Measurements from ENCODE around the gene ITIH1. TPM values are rescaled to one million over a fixed set of nuclear protein-coding genes. Genes with fewer than 3 reads are reported as not detected.
A peak's percentile ranks its signal among the peaks of the same experiment; 100 is the strongest.

Gene ITIH1
- total and polyA plus RNA-seq, 5 donors from 2014 or later: not detected

DNA sequence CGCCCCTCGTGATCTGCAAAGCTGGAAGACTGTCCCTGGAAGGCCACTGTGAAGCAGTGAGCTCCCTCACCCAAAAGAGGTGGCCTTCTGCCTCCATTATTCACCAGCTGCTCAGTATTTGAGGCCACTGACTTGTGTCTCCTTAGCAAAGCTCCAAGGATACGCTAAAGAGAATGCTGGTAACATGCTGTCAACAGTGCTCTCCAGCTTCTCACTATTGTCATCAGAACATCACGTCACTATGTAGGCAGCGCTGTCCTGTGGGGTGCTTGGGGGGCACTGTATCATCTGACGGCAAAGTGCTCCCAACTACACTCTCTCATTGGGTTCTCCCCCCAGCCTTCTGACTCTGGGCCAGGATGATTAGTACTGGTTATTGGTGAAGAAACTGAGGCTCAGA lies 38.8 kb downstream of the ITIH1 start:
- Histone ChIP-seq H3K27me3 (ENCODE audit: control insufficient read depth, insufficient read depth, low read length) (no peaks in the 10 kb centered on the region), H3K9me3 (ENCODE audit: control insufficient read depth in 2 of 2, low read length in 2 of 2) (no peaks in the 10 kb centered on the region), H3K4me3 (ENCODE audit: low read depth, low read length) (no peak overlapping the region), H3K27ac (ENCODE audit: insufficient read depth, low read length, poor library complexity, severe bottlenecking) (no peak overlapping the region), H3K36me3 (ENCODE audit: control insufficient read depth, insufficient read depth, low read length) (peaks cover 4% of the 10 kb centered on the region), H3K4me1 (ENCODE audit: control insufficient read depth, insufficient read depth, low read length, poor library complexity, severe bottlenecking) (no peaks in the 10 kb centered on the region)
- Mint-ChIP-seq H3K9me3 (no peaks in the 10 kb centered on the region), H3K4me1 (no peaks in the 10 kb centered on the region), H3K4me3 (no peak overlapping the region), H3K36me3 (peaks cover 2% of the 10 kb centered on the region), H3K27me3 (no peaks in the 10 kb centered on the region), H3K27ac (no peak overlapping the region)
- no peak for ATAC-seq (ENCODE audit: low read depth in 2 of 2)
- DNase-seq: no peak

GRCh38 chr3:52816654-52817053 lies 39.3 kb downstream of the ITIH1 start:
- Mint-ChIP-seq H3K4me1 (no peaks in the 10 kb centered on the region), H3K27ac (no peak overlapping the region), H3K9me3 (no peaks in the 10 kb centered on the region), H3K27me3 (no peaks in the 10 kb centered on the region), H3K4me3 (no peak overlapping the region), H3K36me3 (peaks cover 3% of the 10 kb centered on the region)
- Histone ChIP-seq H3K4me1 (ENCODE audit: control insufficient read depth, insufficient read depth, low read length, poor library complexity, severe bottlenecking) (no peaks in the 10 kb centered on the region), H3K9me3 (ENCODE audit: control insufficient read depth in 2 of 2, low read length in 2 of 2) (no peaks in the 10 kb centered on the region), H3K4me3 (ENCODE audit: low read depth, low read length) (no peak overlapping the region), H3K36me3 (ENCODE audit: control insufficient read depth, insufficient read depth, low read length) (peaks cover 4% of the 10 kb centered on the region), H3K27me3 (ENCODE audit: control insufficient read depth, insufficient read depth, low read length) (no peaks in the 10 kb centered on the region), H3K27ac (ENCODE audit: insufficient read depth, low read length, poor library complexity, severe bottlenecking) (no peak overlapping the region)
- no peak for ATAC-seq (ENCODE audit: low read depth in 2 of 2)
- DNase-seq: no peak

GRCh38 chr3:52817221-52817620 lies 39.8 kb downstream of the ITIH1 start:
- no peak overlapping the region for H3K4me3 Mint-ChIP-seq
- DNase-seq (no peak), ATAC-seq (ENCODE audit: low read depth in 2 of 2) (no peak)
- no peaks in the 10 kb centered on the region for H3K9me3 ChIP-seq (ENCODE audit: control insufficient read depth in 2 of 2, low read length in 2 of 2)
- H3K4me3 ChIP-seq (ENCODE audit: low read depth, low read length): no peak overlapping the region
- H3K4me1 Mint-ChIP-seq: no peaks in the 10 kb centered on the region
- H3K27ac Mint-ChIP-seq: peak overlapping the region in 1 of 3 donors; percentile 43
- H3K27me3 ChIP-seq (ENCODE audit: control insufficient read depth, insufficient read depth, low read length): no peaks in the 10 kb centered on the region
- H3K36me3 Mint-ChIP-seq: peaks cover 3% of the 10 kb centered on the region
- H3K27ac ChIP-seq (ENCODE audit: insufficient read depth, low read length, poor library complexity, severe bottlenecking): no peak overlapping the region
- peaks cover 4% of the 10 kb centered on the region for H3K36me3 ChIP-seq (ENCODE audit: control insufficient read depth, insufficient read depth, low read length)
- H3K27me3 Mint-ChIP-seq: no peaks in the 10 kb centered on the region
- no peaks in the 10 kb centered on the region for H3K4me1 ChIP-seq (ENCODE audit: control insufficient read depth, insufficient read depth, low read length, poor library complexity, severe bottlenecking)
- no peaks in the 10 kb centered on the region for H3K9me3 Mint-ChIP-seq

DNA sequence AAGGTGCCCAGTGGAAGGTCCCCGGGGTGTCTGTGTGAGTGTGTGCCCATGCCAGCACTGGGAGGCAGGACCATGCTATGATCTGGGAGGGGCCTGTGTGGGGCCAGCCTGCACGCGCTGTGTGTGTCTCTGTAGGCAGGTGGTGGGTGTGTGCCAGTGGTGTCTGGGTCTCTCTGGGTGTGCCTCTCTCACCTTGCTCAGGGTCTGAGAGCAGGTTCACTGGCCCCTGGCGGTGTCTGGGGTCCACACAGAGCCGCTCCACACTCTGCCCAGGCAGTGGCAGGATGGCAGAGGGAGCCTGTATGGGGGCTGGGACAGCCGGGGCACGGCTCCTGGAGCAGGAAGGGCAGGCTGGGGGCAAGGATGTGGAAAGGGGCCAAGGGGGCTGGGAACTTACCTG lies 40.5 kb downstream of the ITIH1 start:
- H3K4me3 ChIP-seq (ENCODE audit: low read depth, low read length): no peak overlapping the region
- no peak for ATAC-seq (ENCODE audit: low read depth in 2 of 2)
- H3K4me1 ChIP-seq (ENCODE audit: control insufficient read depth, insufficient read depth, low read length, poor library complexity, severe bottlenecking): no peaks in the 10 kb centered on the region
- Mint-ChIP-seq H3K27ac (peak overlapping the region in 1 of 3 donors; percentile 36), H3K4me1 (no peaks in the 10 kb centered on the region), H3K9me3 (no peaks in the 10 kb centered on the region), H3K4me3 (no peak overlapping the region), H3K36me3 (peaks cover 3% of the 10 kb centered on the region), H3K27me3 (no peaks in the 10 kb centered on the region)
- no peak overlapping the region for H3K27ac ChIP-seq (ENCODE audit: insufficient read depth, low read length, poor library complexity, severe bottlenecking)
- H3K9me3 ChIP-seq (ENCODE audit: control insufficient read depth in 2 of 2, low read length in 2 of 2): no peaks in the 10 kb centered on the region
- no peak for DNase-seq
- H3K27me3 ChIP-seq (ENCODE audit: control insufficient read depth, insufficient read depth, low read length): no peaks in the 10 kb centered on the region
- peaks cover 4% of the 10 kb centered on the region for H3K36me3 ChIP-seq (ENCODE audit: control insufficient read depth, insufficient read depth, low read length)

DNA sequence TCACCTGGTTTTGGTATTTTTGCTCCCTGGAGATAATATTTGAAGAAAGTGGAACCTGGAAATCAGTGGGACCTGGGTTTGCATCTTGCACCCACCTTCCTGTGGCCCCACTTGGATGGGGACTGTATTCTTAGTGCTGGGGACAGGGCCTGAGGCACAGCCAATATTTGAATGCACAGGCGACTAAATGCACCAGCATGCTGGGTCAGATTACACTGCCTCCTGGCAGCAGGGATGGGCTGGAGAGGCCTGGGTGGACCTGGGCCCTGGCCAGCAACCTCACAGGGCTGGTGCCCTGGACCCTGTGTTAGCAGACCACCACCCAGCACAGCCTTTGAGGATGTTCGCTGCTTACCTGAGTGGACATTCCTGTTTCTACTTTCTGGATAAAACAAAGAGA lies 42.5 kb downstream of the ITIH1 start:
- Histone ChIP-seq H3K4me1 (ENCODE audit: control insufficient read depth, insufficient read depth, low read length, poor library complexity, severe bottlenecking) (no peaks in the 10 kb centered on the region), H3K9me3 (ENCODE audit: control insufficient read depth in 2 of 2, low read length in 2 of 2) (no peaks in the 10 kb centered on the region), H3K36me3 (ENCODE audit: control insufficient read depth, insufficient read depth, low read length) (peaks cover 13% of the 10 kb centered on the region), H3K27ac (ENCODE audit: insufficient read depth, low read length, poor library complexity, severe bottlenecking) (no peak overlapping the region), H3K4me3 (ENCODE audit: low read depth, low read length) (no peak overlapping the region), H3K27me3 (ENCODE audit: control insufficient read depth, insufficient read depth, low read length) (no peaks in the 10 kb centered on the region)
- Mint-ChIP-seq H3K4me1 (no peaks in the 10 kb centered on the region), H3K27me3 (no peaks in the 10 kb centered on the region), H3K36me3 (peaks cover 3% of the 10 kb centered on the region), H3K27ac (no peak overlapping the region), H3K4me3 (no peak overlapping the region), H3K9me3 (no peaks in the 10 kb centered on the region)
- no peak for ATAC-seq (ENCODE audit: low read depth in 2 of 2)
- DNase-seq: no peak

DNA sequence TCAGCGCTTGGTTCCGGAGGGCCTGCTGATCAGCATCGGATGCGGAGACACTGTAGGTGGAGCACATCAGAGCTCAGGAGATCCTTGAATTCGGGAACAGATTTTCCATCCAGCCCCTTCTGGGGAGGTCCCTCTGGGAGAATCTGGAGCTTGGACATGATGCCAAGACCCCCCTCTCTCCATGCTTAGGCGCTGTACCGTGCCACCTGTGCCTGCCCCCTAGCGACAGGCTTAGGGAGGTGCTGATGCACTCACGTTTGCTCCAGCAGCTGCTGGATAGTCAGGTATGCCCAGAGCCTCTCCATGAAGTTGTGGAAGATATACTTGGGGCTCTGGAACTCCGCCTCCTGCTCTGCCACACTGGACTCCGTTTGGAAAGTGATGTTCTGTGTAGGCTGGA lies 43.3 kb downstream of the ITIH1 start:
- no peak overlapping the region for H3K27ac Mint-ChIP-seq

DNA sequence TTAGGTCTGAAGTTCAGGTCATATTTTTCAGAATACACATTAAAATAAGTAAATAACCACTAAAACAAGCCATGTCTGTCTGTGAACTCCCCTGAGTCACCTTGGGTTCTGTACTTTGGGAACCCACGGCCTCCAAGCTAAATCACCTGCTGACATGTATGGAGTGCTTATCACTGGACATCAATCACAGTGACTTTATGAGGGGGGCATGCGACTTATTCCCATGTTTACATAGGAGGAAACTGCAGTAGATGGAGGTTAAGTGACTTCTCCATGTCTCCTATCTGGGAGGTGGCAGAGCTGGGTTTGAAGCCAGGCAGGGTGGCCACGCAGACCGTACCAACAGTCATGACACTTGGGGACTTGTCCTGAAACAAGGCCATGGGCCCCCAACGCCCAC lies 45.0 kb downstream of the ITIH1 start:
- H3K4me3 Mint-ChIP-seq: no peak overlapping the region
- H3K27ac ChIP-seq (ENCODE audit: insufficient read depth, low read length, poor library complexity, severe bottlenecking): no peak overlapping the region
- no peak for DNase-seq
- no peaks in the 10 kb centered on the region for H3K27me3 Mint-ChIP-seq
- no peaks in the 10 kb centered on the region for H3K9me3 ChIP-seq (ENCODE audit: control insufficient read depth in 2 of 2, low read length in 2 of 2)
- ATAC-seq (ENCODE audit: low read depth in 2 of 2): no peak
- H3K4me3 ChIP-seq (ENCODE audit: low read depth, low read length): no peak overlapping the region
- peaks cover 13% of the 10 kb centered on the region for H3K36me3 ChIP-seq (ENCODE audit: control insufficient read depth, insufficient read depth, low read length)
- no peaks in the 10 kb centered on the region for H3K4me1 Mint-ChIP-seq
- H3K9me3 Mint-ChIP-seq: no peaks in the 10 kb centered on the region
- peak overlapping the region in 1 of 3 donors; percentile 32 for H3K27ac Mint-ChIP-seq
- H3K27me3 ChIP-seq (ENCODE audit: control insufficient read depth, insufficient read depth, low read length): no peaks in the 10 kb centered on the region
- no peaks in the 10 kb centered on the region for H3K4me1 ChIP-seq (ENCODE audit: control insufficient read depth, insufficient read depth, low read length, poor library complexity, severe bottlenecking)
- H3K36me3 Mint-ChIP-seq: peaks cover 3% of the 10 kb centered on the region

More for the DNA sequence above, 43.3 kb downstream of the ITIH1 start:
- H3K4me1 Mint-ChIP-seq: no peaks in the 10 kb centered on the region
- H3K9me3 ChIP-seq (ENCODE audit: control insufficient read depth in 2 of 2, low read length in 2 of 2): no peaks in the 10 kb centered on the region
- DNase-seq (peak in 1 of 3 donors; percentile 33), ATAC-seq (ENCODE audit: low read depth in 2 of 2) (no peak)
- H3K4me3 Mint-ChIP-seq: no peak overlapping the region
- peaks cover 13% of the 10 kb centered on the region for H3K36me3 ChIP-seq (ENCODE audit: control insufficient read depth, insufficient read depth, low read length)
- H3K27me3 Mint-ChIP-seq: no peaks in the 10 kb centered on the region
- H3K4me1 ChIP-seq (ENCODE audit: control insufficient read depth, insufficient read depth, low read length, poor library complexity, severe bottlenecking): no peaks in the 10 kb centered on the region
- no peak overlapping the region for H3K27ac ChIP-seq (ENCODE audit: insufficient read depth, low read length, poor library complexity, severe bottlenecking)
- H3K36me3 Mint-ChIP-seq: peaks cover 3% of the 10 kb centered on the region
- no peaks in the 10 kb centered on the region for H3K9me3 Mint-ChIP-seq
- no peak overlapping the region for H3K4me3 ChIP-seq (ENCODE audit: low read depth, low read length)
- no peaks in the 10 kb centered on the region for H3K27me3 ChIP-seq (ENCODE audit: control insufficient read depth, insufficient read depth, low read length)

GRCh38 chr3:52824037-52824436 lies 46.6 kb downstream of the ITIH1 start:
- DNase-seq: no peak
- Histone ChIP-seq H3K27ac (ENCODE audit: insufficient read depth, low read length, poor library complexity, severe bottlenecking) (no peak overlapping the region), H3K4me1 (ENCODE audit: control insufficient read depth, insufficient read depth, low read length, poor library complexity, severe bottlenecking) (no peaks in the 10 kb centered on the region), H3K9me3 (ENCODE audit: control insufficient read depth in 2 of 2, low read length in 2 of 2) (no peaks in the 10 kb centered on the region), H3K36me3 (ENCODE audit: control insufficient read depth, insufficient read depth, low read length) (peaks cover 13% of the 10 kb centered on the region), H3K4me3 (ENCODE audit: low read depth, low read length) (no peak overlapping the region), H3K27me3 (ENCODE audit: control insufficient read depth, insufficient read depth, low read length) (no peaks in the 10 kb centered on the region)
- no peak for ATAC-seq (ENCODE audit: low read depth in 2 of 2)
- Mint-ChIP-seq H3K27me3 (no peaks in the 10 kb centered on the region), H3K9me3 (no peaks in the 10 kb centered on the region), H3K4me1 (no peaks in the 10 kb centered on the region), H3K36me3 (peaks cover 3% of the 10 kb centered on the region), H3K4me3 (no peak overlapping the region), H3K27ac (no peak overlapping the region)

Measured in CD4-positive, CD25-positive, alpha-beta regulatory T cell (primary cell).